Ishikawa (cell line): ENCODE data around the gene RHOBTB3.
A peak's percentile ranks its signal among the peaks of the same experiment; 100 is the strongest.

Experiments
- CREB1 ChIP-seq: IDR thresholded peaks from 2 replicates; pipeline ENCODE4 v1.6.1; 2012; ENCODE audit warnings: low read depth
- EP300 ChIP-seq: IDR thresholded peaks from 2 replicates; pipeline ENCODE4 v1.6.1; 2012; ENCODE audit warnings: borderline replicate concordance
- FOXM1 ChIP-seq: IDR thresholded peaks from 2 replicates; pipeline ENCODE4 v1.6.1; 2012; ENCODE audit warnings: low read depth, borderline replicate concordance
- NFIC ChIP-seq: IDR thresholded peaks from 2 replicates; pipeline ENCODE4 v1.6.1; 2012
- RAD21 ChIP-seq: IDR thresholded peaks from 2 replicates; pipeline ENCODE4 v1.6.1; 2012; ENCODE audit warnings: low read depth
- REST ChIP-seq: IDR thresholded peaks from 2 replicates; pipeline ENCODE4 v1.6.1; 2012; ENCODE audit warnings: low read depth, mild to moderate bottlenecking
- TAF1 ChIP-seq: IDR thresholded peaks from 2 replicates; pipeline ENCODE4 v1.6.1; 2012; ENCODE audit warnings: low read depth, mild to moderate bottlenecking
- TCF12 ChIP-seq: IDR thresholded peaks from 2 replicates; pipeline ENCODE4 v1.6.1; 2012; ENCODE audit warnings: low read depth
- TEAD4 ChIP-seq: IDR thresholded peaks from 2 replicates; pipeline ENCODE4 v1.6.1; 2012
- YY1 ChIP-seq: IDR thresholded peaks from 2 replicates; pipeline ENCODE4 v1.6.1; 2012; ENCODE audit warnings: low read depth
- TF ChIP-seq, protein P1 (sequence below): IDR thresholded peaks from 2 replicates; pipeline ENCODE4 v1.6.1; 2012

GRCh38 chr5:95822542-95823181 is 91.5 kb downstream of the RHOBTB3 start, which contains the start of gene GLRX:
- no peak for TF ChIP-seq CREB1
- TF ChIP-seq TAF1: no peak
- TF ChIP-seq EP300: no peak
- TF ChIP-seq REST: no peak
- no peak for TF ChIP-seq FOXM1
- no peak for TF ChIP-seq YY1
- TF ChIP-seq TCF12: no peak
- no peak for TF ChIP-seq RAD21
- no peak for TF ChIP-seq NFIC
- TF ChIP-seq, protein P1, sequence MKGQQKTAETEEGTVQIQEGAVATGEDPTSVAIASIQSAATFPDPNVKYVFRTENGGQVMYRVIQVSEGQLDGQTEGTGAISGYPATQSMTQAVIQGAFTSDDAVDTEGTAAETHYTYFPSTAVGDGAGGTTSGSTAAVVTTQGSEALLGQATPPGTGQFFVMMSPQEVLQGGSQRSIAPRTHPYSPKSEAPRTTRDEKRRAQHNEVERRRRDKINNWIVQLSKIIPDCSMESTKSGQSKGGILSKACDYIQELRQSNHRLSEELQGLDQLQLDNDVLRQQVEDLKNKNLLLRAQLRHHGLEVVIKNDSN: no peak
- TF ChIP-seq TEAD4: peak; percentile 53; the same call in 1 of the 2 replicates
